Rectal smooth muscle tissue (tissue), 1 donor: Measurements from ENCODE around the gene CEACAM4.
"Not testable (repeated sequence)": the region's sequence is repeated elsewhere in the genome, so short reads cannot be mapped to it uniquely, and the experiment has no call there.

Source experiments
- H3K27ac ChIP-seq: one replicate; pipeline ENCODE4 v1.7.0; 2013; ENCODE audit warnings: low read depth, low read length, inconsistent platforms
- H3K27me3 ChIP-seq: one replicate; pipeline ENCODE4 v1.7.0; 2013; ENCODE audit warnings: low read length; ENCODE audit not compliant: control insufficient read depth, insufficient read depth
- H3K36me3 ChIP-seq: one replicate; pipeline ENCODE4 v1.7.0; 2013; ENCODE audit warnings: low read length; ENCODE audit not compliant: control insufficient read depth, insufficient read depth
- H3K4me1 ChIP-seq: one replicate; pipeline ENCODE4 v1.7.0; 2013; ENCODE audit warnings: low read length; ENCODE audit not compliant: control insufficient read depth, insufficient read depth
- H3K4me3 ChIP-seq: one replicate; pipeline ENCODE4 v1.7.0; 2013; ENCODE audit warnings: low read length
- H3K9ac ChIP-seq: one replicate; pipeline ENCODE4 v1.7.0; 2013; ENCODE audit warnings: low read length

CEACAM4 gene

GRCh38 chr19:41589371-41589770 is 37.5 kb downstream of the CEACAM4 start:
- Histone ChIP-seq H3K27ac (no peak overlapping the region), H3K36me3 (no peaks in the 10 kb centered on the region), H3K27me3 (peaks cover 3% of the 10 kb centered on the region), H3K9ac (no peak overlapping the region), H3K4me3 (no peak overlapping the region), H3K4me1 (no peaks in the 10 kb centered on the region)

- Histone ChIP-seq H3K36me3 (no peaks in the 10 kb centered on the region), H3K4me1 (no peaks in the 10 kb centered on the region), H3K27me3 (peaks cover 3% of the 10 kb centered on the region), H3K27ac (no peak overlapping the region), H3K4me3 (no peak overlapping the region), H3K9ac (no peak overlapping the region)
These were observed 38.2 kb downstream of the CEACAM4 start for GRCh38 chr19:41588497-41589209.

GRCh38 chr19:41587838-41588210 is 39.0 kb downstream of the CEACAM4 start:
- no peak overlapping the region for H3K9ac ChIP-seq
- no peaks in the 10 kb centered on the region for H3K4me1 ChIP-seq
- no peaks in the 10 kb centered on the region for H3K36me3 ChIP-seq
- peaks cover 3% of the 10 kb centered on the region for H3K27me3 ChIP-seq
- no peak overlapping the region for H3K27ac ChIP-seq
- H3K4me3 ChIP-seq: no peak overlapping the region

- no peak overlapping the region for H3K9ac ChIP-seq
- no peak overlapping the region for H3K4me3 ChIP-seq
- H3K36me3 ChIP-seq: no peaks in the 10 kb centered on the region
- H3K27ac ChIP-seq: no peak overlapping the region
- no peaks in the 10 kb centered on the region for H3K4me1 ChIP-seq
- H3K27me3 ChIP-seq: peaks cover 3% of the 10 kb centered on the region
These were observed 39.6 kb downstream of the CEACAM4 start for GRCh38 chr19:41587101-41587837.

- no peak overlapping the region for H3K4me3 ChIP-seq
- H3K27me3 ChIP-seq: peaks cover 3% of the 10 kb centered on the region
- H3K4me1 ChIP-seq: no peaks in the 10 kb centered on the region
- H3K9ac ChIP-seq: no peak overlapping the region
- no peak overlapping the region for H3K27ac ChIP-seq
- H3K36me3 ChIP-seq: no peaks in the 10 kb centered on the region
These were observed 40.8 kb downstream of the CEACAM4 start for GRCh38 chr19:41586064-41586463.

- Histone ChIP-seq H3K4me1 (no peaks in the 10 kb centered on the region), H3K36me3 (no peaks in the 10 kb centered on the region), H3K4me3 (no peak overlapping the region), H3K27me3 (peaks cover 3% of the 10 kb centered on the region), H3K27ac (no peak overlapping the region), H3K9ac (no peak overlapping the region)
These were observed 41.9 kb downstream of the CEACAM4 start for GRCh38 chr19:41584931-41585330.

- Histone ChIP-seq H3K4me1 (no peaks in the 10 kb centered on the region), H3K9ac (no peak overlapping the region), H3K27me3 (peaks cover 3% of the 10 kb centered on the region), H3K27ac (no peak overlapping the region), H3K4me3 (no peak overlapping the region), H3K36me3 (no peaks in the 10 kb centered on the region)
These were observed 42.5 kb downstream of the CEACAM4 start for GRCh38 chr19:41584260-41584810.

GRCh38 chr19:41582577-41583182 is 44.2 kb downstream of the CEACAM4 start:
- not testable (repeated sequence) for H3K36me3 ChIP-seq, H3K9ac ChIP-seq, H3K27ac ChIP-seq, H3K4me3 ChIP-seq, H3K27me3 ChIP-seq, H3K4me1 ChIP-seq

- not testable (repeated sequence) for H3K4me1 ChIP-seq, H3K27me3 ChIP-seq, H3K9ac ChIP-seq, H3K4me3 ChIP-seq, H3K27ac ChIP-seq, H3K36me3 ChIP-seq
These were observed 45.8 kb downstream of the CEACAM4 start for GRCh38 chr19:41581068-41581467.

GRCh38 chr19:41578886-41579285 is 48.0 kb downstream of the CEACAM4 start:
- no peak overlapping the region for H3K4me3 ChIP-seq

GRCh38 chr19:41577833-41578232 is 49.0 kb downstream of the CEACAM4 start:
- Histone ChIP-seq H3K27me3 (no peaks in the 10 kb centered on the region), H3K27ac (no peak overlapping the region), H3K4me1 (no peaks in the 10 kb centered on the region), H3K4me3 (no peak overlapping the region), H3K36me3 (no peaks in the 10 kb centered on the region), H3K9ac (no peak overlapping the region)

More at GRCh38 chr19:41578886-41579285, 48.0 kb downstream of the CEACAM4 start:
- Histone ChIP-seq H3K9ac (no peak overlapping the region), H3K36me3 (no peaks in the 10 kb centered on the region), H3K4me1 (no peaks in the 10 kb centered on the region), H3K27me3 (no peaks in the 10 kb centered on the region), H3K27ac (no peak overlapping the region)

GRCh38 chr19:41577144-41577830 is 49.6 kb downstream of the CEACAM4 start:
- Histone ChIP-seq H3K4me3 (no peak overlapping the region), H3K36me3 (no peaks in the 10 kb centered on the region), H3K27me3 (no peaks in the 10 kb centered on the region), H3K27ac (no peak overlapping the region), H3K9ac (no peak overlapping the region), H3K4me1 (no peaks in the 10 kb centered on the region)
